Esophagus squamous epithelium (tissue), 5 donors: Measurements from ENCODE around the gene NISCH. TPM values are rescaled to one million over a fixed set of nuclear protein-coding genes. Genes with fewer than 3 reads are reported as not detected.
A peak's percentile ranks its signal among the peaks of the same experiment; 100 is the strongest.

Experiments used
- DNase-seq: peaks from one replicate; lab custom pipeline; 2025; lab: John Stamatoyannopoulos, UW
- H3K27ac ChIP-seq, 4 donors: fragments of 200-600 bp; sonication (generic); one replicate each; pipeline ENCODE4 v1.5.1; 2016 to 2019; ENCODE audit warnings: mild to moderate bottlenecking in 1 of 4
- H3K27me3 ChIP-seq, 4 donors: fragments of 200-600 bp; sonication (generic); 1 replicate in 3 of 4; 2 replicates in 1 of 4; pipeline versions ENCODE4 v1.5.1 to v1.6.0; 2017 to 2021; ENCODE audit warnings: antibody characterized with exemption in 1 of 4
- H3K36me3 ChIP-seq, 3 donors: fragments of 200-600 bp; sonication (generic); one replicate each; pipeline ENCODE4 v1.5.1; 2016 to 2019
- H3K4me1 ChIP-seq, 3 donors: fragments of 200-600 bp; sonication (generic); one replicate each; pipeline ENCODE4 v1.5.1; 2017 to 2019
- H3K4me3 ChIP-seq, 4 donors: fragments of 200-600 bp; sonication (generic); 1 replicate in 3 of 4; 2 replicates in 1 of 4; pipeline ENCODE4 v1.5.1; 2016 to 2019; ENCODE audit warnings: mild to moderate bottlenecking in 2 of 4, moderate library complexity in 1 of 4
- H3K9me3 ChIP-seq, 3 donors: fragments of 200-600 bp; sonication (generic); one replicate each; pipeline ENCODE4 v1.5.1; 2016 to 2019
- POLR2A ChIP-seq, 4 donors: fragments of 450-650 bp; IDR thresholded peaks; one replicate each; pipeline ENCODE4 v1.6.1; 2017; ENCODE audit warnings: antibody characterized with exemption in 4 of 4, mild to moderate bottlenecking in 4 of 4, moderate library complexity in 3 of 4
- whole genome bisulfite sequencing, 2 donors: methylation state at CpG; one replicate each; pipeline ENCODE4 v1.1.5; 2018; 5-methylcytosine and 5-hydroxymethylcytosine counted together
- intact Hi-C: fragments of 100-400 bp; cut with DNase I; formaldehyde crosslinking; loops from one replicate; pipeline ENCODE4 v1.15.0; 2022
- total RNA-seq, 4 donors: library from RNA; depleted of rRNA; stranded (reverse); fragments of >200 nt; gene quantifications; one replicate each; pipeline ENCODE4 v1.1.0, GENCODE V29; 2016
- TF ChIP-seq, protein P1 (sequence below), 6 experiments: fragments of 450-650 bp in 4 of 6; fragments of 200-600 bp in 2 of 6; sonication (generic) in 2 of 6; IDR thresholded peaks; one replicate each; pipeline ENCODE4 v1.5.1; 2016 to 2019; ENCODE audit warnings: antibody characterized with exemption in 6 of 6, mild to moderate bottlenecking in 4 of 6, moderate library complexity in 4 of 6
- donor health status: DM: yes; HTN: yes; CAD: no.

The NISCH gene
- total RNA-seq, 4 donors from 2014 or later = 33.6 to 82.2 (median 40.6) TPM

GRCh38 chr3:52477796-52478095, 22.3 kb downstream of the NISCH start:
- Histone ChIP-seq H3K4me3 (no peak overlapping the region), H3K9me3 (no peaks in the 10 kb centered on the region), H3K27ac (no peak overlapping the region), H3K4me1 (peaks cover 0 to 14% (median 3%) of the 10 kb centered on the region in 3 donors), H3K27me3 (no peaks in the 10 kb centered on the region), H3K36me3 (peaks cover 52 to 100% (median 92%) of the 10 kb centered on the region in 3 donors)
- 91% methylated on average over 6 of the region's 6 CpGs; no CpG with 5 or more reads in 1 of the 2 donors for WGBS, 2 donors
- DNase-seq = no peak
- intact Hi-C loops = no loop called here
- TF ChIP-seq POLR2A (IDR thresholded peaks at IDR 0.05) = no peak
- TF ChIP-seq, protein P1, sequence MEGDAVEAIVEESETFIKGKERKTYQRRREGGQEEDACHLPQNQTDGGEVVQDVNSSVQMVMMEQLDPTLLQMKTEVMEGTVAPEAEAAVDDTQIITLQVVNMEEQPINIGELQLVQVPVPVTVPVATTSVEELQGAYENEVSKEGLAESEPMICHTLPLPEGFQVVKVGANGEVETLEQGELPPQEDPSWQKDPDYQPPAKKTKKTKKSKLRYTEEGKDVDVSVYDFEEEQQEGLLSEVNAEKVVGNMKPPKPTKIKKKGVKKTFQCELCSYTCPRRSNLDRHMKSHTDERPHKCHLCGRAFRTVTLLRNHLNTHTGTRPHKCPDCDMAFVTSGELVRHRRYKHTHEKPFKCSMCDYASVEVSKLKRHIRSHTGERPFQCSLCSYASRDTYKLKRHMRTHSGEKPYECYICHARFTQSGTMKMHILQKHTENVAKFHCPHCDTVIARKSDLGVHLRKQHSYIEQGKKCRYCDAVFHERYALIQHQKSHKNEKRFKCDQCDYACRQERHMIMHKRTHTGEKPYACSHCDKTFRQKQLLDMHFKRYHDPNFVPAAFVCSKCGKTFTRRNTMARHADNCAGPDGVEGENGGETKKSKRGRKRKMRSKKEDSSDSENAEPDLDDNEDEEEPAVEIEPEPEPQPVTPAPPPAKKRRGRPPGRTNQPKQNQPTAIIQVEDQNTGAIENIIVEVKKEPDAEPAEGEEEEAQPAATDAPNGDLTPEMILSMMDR (IDR thresholded peaks at IDR 0.05) = no peak

DNA sequence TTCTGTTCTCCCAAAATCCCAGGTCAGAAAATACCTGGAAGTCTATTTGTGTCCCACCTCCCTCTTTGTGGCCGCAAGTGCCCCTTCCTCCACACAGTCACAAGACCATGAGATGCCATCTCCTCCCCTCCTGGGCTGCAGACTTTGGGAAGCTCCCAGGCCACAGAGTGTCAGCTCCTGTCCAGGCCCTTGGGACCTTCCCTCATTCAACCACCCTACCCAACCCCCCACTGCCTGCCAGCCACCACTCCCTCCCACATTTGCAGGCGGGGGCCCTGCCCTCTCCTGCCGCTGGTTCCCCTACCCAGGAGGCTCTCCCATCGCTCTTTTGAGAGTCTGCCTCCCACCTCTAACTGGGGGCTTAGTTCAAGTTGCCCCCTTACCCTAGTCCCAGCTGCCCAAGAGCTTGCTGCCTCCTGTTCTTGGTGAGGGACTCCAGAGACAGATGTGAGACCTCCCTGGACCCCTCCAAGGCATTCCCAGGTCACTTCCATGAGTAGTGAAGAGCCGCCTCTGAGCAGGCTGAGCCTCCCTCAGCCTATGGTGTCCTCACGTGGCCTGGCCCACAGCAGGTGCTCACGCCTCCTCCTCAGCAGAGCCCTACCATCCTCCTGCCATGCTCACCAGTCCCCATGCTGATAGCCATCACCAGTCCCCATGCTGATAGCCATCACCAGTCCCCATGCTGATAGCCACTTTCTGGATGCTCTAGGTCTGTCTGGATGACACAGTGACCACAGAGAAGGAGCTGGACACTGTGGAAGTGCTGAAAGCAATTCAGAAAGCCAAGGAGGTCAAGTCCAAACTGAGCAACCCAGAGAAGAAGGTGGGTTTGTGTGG, 23.9 kb downstream of the NISCH start:
- Histone ChIP-seq H3K9me3 (no peaks in the 10 kb centered on the region), H3K27ac (peak overlapping the region in 1 of 4 donors; percentile 36), H3K36me3 (peaks cover 46 to 89% (median 79%) of the 10 kb centered on the region in 3 donors), H3K4me1 (peaks cover 14 to 29% (median 16%) of the 10 kb centered on the region in 3 donors), H3K27me3 (no peaks in the 10 kb centered on the region), H3K4me3 (no peak overlapping the region)
- 97 to 98% methylated on average over 6 to 7 of the region's 7 CpGs for WGBS, 2 donors
- DNase-seq = no peak
- TF ChIP-seq, protein P1 (IDR thresholded peaks at IDR 0.05) = no peak
- TF ChIP-seq POLR2A (IDR thresholded peaks at IDR 0.05) = no peak
- intact Hi-C loops = no loop called here

DNA sequence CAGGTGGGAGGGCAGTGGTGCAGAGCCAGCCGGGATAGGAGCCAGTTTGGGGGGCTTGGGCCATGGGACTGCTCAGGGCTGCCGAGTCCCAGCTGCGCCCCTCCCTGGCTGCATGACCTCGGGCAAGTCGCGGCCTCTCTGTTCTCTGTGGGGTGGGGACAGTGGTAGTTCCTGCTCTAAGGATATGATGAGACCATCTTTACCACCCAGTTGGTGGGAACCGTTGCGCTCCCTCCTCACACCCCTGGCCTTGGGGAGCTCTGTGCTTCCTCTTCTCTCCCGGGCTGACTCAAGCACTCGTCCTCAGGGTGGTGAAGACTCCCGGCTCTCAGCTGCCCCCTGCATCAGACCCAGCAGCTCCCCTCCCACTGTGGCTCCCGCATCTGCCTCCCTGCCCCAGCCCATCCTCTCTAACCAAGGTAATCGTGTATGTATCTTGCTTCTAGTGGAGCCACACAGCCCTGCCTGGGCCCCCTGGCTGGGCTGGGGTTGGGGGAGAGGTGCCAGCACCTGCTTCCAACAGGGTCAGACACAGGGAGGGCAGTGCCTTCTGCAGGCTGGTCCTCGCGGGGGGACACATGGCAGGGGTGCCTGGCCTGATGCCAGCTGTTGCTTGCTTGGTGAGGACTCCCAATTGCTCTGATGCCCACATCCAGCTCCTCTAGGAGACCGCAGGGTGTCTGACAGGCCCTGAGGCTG, 24.6 kb downstream of the NISCH start:
- Histone ChIP-seq H3K4me1 (peaks cover 21 to 36% (median 24%) of the 10 kb centered on the region in 3 donors), H3K4me3 (peak overlapping the region in 1 of 4 donors; percentile 3), H3K27ac (peak overlapping the region in 2 of 4 donors; percentile 8 to 36), H3K27me3 (no peaks in the 10 kb centered on the region), H3K9me3 (no peaks in the 10 kb centered on the region), H3K36me3 (peaks cover 46 to 84% (median 74%) of the 10 kb centered on the region in 3 donors)
- no peak for TF ChIP-seq POLR2A (IDR thresholded peaks at IDR 0.05)
- TF ChIP-seq, protein P1 (IDR thresholded peaks at IDR 0.05) = no peak
- DNase-seq = no peak
- intact Hi-C loops = loop anchor here (5.0 kb wide), 1 partner anchor 52 kb away; the partner anchor contains the start of gene NT5DC2
- 78 to 90% methylated on average over 9 of the region's 16 CpGs for WGBS, 2 donors

GRCh38 chr3:52480768-52481715, 25.6 kb downstream of the NISCH start:
- Histone ChIP-seq H3K4me1 (peaks cover 23 to 46% (median 29%) of the 10 kb centered on the region in 3 donors), H3K36me3 (peaks cover 40 to 84% (median 63%) of the 10 kb centered on the region in 3 donors), H3K9me3 (no peaks in the 10 kb centered on the region), H3K27ac (peak overlapping the region in 1 of 4 donors; percentile 36), H3K4me3 (no peak overlapping the region), H3K27me3 (no peaks in the 10 kb centered on the region)
- no peak for DNase-seq
- TF ChIP-seq, protein P1 (IDR thresholded peaks at IDR 0.05) = no peak
- no peak for TF ChIP-seq POLR2A (IDR thresholded peaks at IDR 0.05)
- intact Hi-C loops = loop anchor here (5.0 kb wide), 1 partner anchor 51 kb away; the partner anchor contains the start of gene NT5DC2
- 68 to 87% methylated on average over 12 to 23 of the region's 27 CpGs for WGBS, 2 donors
